ENCODE results near the gene UVSSA.

UVSSA gene

GRCh38 chr4:1345903-1346780 is 866 bp upstream of the UVSSA start:
- peak in 35 of 56 donors; percentile 15 to 68 (median 43) for DNase-seq

DNA sequence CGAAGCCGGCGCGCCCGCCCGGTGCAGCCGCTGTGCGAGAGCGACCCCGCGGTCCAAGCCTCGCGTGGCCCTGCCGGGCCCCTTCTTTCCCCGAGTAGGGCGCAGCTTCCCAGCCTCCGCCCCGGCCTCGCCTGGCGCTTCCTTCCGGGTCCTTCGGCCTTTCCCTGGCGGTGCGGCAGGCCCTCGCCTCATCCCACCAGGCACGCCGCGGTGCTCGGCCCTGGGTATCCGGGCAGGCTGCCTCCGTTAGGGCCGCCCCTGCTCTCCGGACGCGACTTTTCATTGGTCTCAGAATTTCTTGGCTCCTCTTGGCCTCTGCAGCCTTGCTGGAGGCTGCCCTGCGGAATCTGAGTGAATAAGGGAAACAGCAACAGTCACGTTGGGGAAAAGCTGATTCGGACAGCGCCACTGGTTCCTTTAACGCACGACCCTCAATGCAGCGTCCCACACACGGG is 429 bp downstream of the UVSSA start:
- DNase-seq = peak in 12 of 56 donors; percentile 27 to 68 (median 42)

DNA sequence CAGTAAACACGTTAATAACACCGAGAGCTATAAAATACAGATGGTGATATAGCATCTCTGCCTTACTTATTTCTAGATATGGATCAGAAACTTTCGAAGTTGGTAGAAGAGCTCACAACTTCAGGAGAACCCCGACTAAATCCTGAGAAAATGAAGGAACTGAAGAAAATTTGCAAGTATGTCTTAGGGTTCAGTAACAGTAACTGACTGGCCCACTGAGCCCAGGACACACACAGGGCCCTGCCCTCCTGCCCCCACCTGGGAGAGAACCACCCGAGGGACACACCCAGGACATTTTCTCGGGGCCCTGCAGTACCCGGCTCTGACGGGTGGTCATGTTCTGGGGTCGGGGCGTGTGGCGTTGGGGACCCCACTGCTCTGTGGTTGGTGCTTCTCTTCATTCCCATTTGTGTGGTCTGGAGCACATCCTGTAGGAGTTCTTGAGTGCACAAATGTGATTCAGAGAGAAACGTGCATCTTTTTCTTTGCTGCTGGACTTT is 1.1 kb downstream of the UVSSA start:
- no peak for DNase-seq

DNA sequence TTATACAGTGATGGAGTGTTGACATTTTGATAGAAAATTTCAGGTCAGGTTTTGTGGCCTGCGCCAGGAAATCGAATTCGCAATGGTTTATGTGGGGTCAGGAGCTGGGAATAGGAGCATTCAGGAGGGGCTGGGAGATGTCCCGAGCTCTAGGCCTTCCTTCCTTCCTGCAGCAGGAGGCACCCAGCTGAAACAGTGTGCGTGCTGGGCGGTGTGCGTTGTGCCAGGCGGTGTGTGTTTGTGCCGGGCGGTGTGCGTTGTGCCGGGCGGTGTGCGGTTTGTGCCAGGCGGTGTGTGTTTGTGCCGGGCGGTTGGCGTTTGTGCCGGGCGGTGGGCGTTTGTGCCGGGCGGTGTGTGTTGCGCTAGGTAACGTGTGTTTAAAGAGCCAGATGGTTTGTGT is 1.7 kb downstream of the UVSSA start:
- DNase-seq = peak in 2 of 56 donors; percentile 11 to 19

- DNase-seq = no peak
Measured at GRCh38 chr4:1349359-1350168, 2.6 kb downstream of the UVSSA start.

DNA sequence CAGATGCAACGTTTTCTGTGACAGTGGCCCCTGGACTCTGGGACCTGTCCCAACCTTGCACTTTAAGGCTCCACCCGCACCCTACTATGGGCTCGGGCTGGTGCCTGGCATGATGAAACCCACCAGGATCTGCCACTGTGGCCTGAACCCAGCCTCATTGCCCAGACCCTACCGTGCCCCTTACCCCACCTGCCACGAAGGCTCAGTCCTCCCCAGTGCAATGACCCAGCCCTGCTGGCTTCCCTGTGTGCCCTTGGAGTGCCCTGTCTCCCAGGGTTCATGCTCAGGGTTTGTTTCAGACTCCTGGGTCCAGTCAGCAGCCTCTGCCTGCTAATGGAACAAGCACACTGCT is 3.1 kb downstream of the UVSSA start:
- no peak for DNase-seq

- DNase-seq = peak in 49 of 56 donors; percentile 19 to 86 (median 44)
Measured at GRCh38 chr4:1351854-1352566, 5.0 kb downstream of the UVSSA start.

GRCh38 chr4:1352567-1352900 is 5.5 kb downstream of the UVSSA start:
- no peak for DNase-seq

GRCh38 chr4:1353186-1354055 is 6.4 kb downstream of the UVSSA start:
- DNase-seq = no peak

- DNase-seq = peak in 1 of 56 donors; percentile 14
Measured at GRCh38 chr4:1354136-1354982, 7.4 kb downstream of the UVSSA start.

DNA sequence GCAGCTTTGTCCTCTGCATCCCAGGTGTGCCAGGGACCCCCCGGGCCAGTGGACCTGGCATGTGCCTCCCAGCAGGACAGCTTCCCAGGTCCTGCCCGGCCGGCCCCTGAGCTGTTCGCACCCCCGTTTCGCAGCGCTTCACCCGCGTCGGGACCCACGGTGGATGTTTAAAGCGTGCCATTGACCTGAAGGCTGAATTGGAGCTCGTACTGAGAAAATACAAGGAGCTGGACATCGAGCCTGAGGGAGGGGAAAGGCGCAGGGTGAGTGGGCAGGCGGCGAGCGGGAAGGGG is 7.9 kb downstream of the UVSSA start:
- DNase-seq = no peak

- no peak for DNase-seq
Measured at GRCh38 chr4:1355378-1355777, 8.4 kb downstream of the UVSSA start.

DNA sequence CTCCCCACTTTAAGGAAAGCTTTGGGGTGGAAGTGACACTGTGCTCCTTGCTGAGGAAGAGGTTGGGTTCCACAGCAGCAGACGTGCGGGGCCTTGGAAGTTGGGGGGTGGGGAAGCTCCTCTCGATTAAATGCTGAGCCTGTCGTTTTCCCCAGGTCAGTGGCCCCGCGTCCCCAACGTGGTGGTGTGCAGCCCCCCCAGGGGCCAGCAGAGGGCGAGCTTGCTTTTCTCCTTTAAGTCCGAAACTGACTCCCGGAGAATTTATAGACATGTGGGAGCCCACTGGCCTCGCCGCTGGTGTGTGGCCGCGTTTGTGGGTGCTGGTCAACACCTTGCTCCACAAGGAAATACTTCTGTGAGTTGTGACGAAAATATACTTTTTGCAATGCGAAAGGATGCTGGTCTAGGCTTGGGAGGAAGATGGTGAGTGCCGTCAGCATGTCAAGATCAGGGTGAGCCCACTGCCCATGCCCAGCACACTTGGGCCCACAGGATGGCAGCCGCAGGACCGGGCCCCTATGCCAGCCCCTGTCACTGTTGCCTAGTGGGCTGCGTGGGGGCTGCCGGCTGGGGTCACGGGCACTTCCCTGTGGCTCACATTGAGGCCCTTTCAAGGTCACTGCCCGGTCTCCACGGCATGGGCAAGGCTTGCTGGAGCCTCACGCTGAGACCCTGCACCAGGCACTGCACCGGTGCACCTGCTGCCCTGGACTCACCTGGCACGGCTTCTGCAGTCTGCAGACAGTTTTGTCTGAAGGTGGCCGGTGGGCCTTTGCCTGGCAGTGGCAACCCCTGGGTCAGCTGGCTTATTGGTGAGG is 9.4 kb downstream of the UVSSA start:
- DNase-seq = peak in 31 of 56 donors; percentile 2 to 75 (median 29)

- peak in 37 of 56 donors; percentile 7 to 82 (median 43) for DNase-seq
Measured at GRCh38 chr4:1357356-1358248, 10.6 kb downstream of the UVSSA start.

DNA sequence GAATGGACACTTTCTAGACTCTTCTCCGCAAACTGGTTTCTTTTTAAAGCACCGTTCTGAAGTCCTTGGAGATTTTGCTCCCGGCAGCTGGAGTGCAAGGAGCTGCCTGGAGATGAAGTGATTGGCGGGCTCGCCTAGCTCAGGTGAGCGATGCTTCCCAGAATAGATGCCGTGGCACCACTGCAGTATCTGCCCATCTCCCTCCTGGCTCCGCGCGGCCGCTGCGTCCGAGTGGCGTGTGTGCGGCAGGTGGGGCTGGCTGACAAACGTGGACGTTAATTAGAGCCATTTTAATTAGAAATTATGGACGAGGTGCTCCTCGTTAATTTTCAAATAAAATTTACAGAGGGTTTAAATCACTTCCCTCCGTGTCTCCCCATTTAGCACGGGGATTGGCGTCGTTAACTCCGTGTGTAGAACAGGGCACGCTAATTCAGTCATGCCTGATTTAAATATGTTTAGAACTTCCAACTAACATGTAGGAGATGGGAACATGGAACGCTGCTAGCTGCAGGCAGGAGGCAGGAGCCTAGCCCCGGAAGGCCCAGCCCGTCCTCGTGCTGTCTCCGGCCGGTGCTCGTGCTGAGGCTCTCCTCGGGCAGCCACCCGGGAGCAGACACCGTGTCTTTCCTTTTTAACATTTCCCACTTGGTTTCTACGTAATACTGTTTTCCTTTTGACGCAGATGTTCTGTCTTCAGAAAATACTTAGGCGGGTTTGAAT is 11.6 kb downstream of the UVSSA start:
- no peak for DNase-seq

DNA sequence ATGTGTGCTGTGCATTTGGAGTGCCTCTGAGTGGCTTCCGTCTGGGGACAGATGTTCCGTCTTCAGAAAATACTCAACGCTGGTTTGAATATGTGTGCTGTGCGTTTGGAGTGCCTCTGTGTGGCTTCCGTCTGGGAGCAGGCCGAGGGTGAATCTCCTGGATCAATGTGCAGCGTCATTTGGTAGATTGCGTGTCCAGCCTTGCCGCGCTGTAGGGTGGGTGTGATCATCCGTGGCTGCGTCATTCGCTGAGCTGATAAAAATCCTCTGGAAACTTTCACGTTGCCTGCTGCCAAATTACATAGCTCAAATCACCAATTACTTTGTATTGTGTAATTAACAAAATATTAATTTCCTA is 12.1 kb downstream of the UVSSA start:
- no peak for DNase-seq

DNA sequence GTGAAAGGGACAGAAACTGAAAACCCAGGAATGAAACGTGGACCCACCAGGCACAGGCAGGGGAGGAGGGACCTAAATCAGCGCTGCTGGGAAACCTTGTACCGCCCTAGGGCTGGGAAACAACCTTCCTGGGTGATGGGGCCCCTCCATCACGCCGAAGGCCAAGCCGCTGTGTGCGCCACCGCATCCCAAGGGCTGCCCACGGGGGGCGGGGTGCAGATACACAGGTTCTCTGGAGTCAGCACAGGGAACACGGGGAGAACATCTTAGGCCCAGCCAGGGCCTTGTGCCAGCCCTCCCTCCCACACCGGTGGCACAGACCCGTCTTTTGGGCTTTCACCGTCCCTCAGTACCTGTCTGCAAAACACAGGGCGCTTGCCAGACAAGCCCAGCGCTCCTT is 13.0 kb downstream of the UVSSA start:
- DNase-seq = no peak

All from amygdala (tissue), 56 donors.